Stimulated activated CD8-positive, alpha-beta memory T cell treated with anti-CD3 and anti-CD28 coated beads, Interleukin-15, amount 100 ng/mL, for 24 hours (primary cell): ENCODE measurements around the gene MCOLN3.

Experiments used
- DNase-seq: peaks from one replicate; pipeline ENCODE4 v3.0.0-alpha.2; 2020; ENCODE audit warnings: low read depth

The MCOLN3 gene, protein sequence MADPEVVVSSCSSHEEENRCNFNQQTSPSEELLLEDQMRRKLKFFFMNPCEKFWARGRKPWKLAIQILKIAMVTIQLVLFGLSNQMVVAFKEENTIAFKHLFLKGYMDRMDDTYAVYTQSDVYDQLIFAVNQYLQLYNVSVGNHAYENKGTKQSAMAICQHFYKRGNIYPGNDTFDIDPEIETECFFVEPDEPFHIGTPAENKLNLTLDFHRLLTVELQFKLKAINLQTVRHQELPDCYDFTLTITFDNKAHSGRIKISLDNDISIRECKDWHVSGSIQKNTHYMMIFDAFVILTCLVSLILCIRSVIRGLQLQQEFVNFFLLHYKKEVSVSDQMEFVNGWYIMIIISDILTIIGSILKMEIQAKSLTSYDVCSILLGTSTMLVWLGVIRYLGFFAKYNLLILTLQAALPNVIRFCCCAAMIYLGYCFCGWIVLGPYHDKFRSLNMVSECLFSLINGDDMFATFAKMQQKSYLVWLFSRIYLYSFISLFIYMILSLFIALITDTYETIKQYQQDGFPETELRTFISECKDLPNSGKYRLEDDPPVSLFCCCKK

DNA sequence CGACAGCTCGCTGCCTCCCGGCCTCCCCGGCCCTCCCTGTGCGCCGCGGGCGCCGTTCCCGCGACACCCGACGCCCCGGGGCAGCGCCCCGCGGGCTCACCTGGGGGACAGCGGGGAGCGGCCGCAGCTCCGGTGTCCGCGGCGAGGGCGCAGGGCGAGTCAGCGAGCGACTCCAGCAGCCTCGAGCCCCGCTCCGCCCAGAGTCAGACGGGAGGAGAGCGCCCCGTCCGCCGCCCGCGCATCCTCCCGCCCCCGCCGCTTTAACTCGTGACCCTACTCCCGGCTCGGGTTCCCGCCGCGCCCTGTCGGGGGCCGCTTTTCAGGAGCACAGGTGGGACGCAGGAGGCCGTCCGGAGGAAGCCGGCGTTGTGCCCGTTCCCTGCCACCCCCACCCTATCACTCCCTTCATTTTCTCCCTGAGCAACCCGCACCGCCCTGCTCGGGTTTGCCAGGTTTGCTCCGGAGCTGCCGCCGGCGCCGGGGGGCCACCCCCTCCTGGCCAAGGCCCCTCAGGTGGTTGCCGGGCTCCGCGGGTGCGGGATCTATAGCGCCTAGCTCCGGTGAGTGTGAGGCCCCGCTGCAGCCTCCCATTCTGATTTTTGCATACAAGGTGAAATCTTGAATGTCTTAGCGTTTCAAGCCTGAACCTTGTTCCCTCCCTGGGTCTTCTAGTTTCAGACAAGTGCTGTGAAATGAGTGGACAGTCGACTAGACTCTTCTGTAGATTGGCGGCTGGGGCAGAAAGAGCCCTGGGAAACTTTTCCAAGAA is at the start of gene MCOLN3:
Gene MCOLN3 (minus strand): TSS at position 205 of the 769 bp plus-strand sequence. CDS start 3,140 bp downstream, outside the sequence.
- no peak for DNase-seq

DNA sequence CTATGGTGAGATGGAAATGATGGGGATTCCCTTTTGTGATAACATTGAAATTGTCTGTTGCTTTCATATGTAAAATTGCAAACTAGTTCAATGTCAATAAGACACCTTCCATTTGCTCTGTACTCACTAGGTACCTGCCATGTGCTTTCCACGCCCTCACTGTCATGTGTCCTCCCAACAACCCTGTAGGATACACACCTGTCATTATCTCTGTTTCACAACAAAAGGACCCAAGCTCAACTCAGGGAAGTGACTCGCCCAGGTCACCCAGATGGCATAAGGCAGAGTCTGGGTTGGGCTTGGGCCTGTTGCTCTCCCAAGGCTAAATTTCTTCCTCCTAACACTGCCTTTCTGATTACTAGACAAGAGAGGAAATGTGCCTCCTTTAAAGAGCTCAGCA is 45.3 kb upstream of the MCOLN3 start:
- DNase-seq: no peak

DNA sequence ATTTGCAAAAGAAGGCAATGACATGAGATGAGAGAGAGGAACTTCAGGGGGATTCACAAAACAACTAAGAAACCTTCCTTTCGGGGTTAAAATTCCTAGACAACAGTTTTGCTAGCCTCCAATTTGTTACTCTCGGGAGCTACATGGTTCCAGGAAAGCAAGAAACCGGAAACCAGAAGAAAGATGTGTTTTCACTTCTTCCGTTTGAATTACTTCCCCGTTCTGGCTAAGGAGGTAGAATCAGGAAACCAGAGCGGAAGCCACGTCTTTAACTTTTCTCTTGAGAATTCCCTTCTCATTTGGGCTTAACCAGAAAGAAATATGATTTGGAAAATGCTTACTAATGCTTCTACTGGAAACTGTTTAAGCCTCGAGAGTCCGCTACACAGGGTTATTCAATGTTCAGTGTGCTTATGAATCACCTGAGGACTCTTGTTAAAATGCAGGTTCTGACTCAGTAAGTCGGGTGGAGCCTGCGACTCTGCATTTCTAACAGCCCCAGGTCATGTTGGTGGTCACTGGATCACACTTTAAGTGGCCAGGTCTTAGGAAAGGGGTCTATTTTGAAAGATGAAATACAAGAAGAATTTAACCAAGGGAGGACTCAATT is 43.5 kb upstream of the MCOLN3 start:
- DNase-seq: no peak

DNA sequence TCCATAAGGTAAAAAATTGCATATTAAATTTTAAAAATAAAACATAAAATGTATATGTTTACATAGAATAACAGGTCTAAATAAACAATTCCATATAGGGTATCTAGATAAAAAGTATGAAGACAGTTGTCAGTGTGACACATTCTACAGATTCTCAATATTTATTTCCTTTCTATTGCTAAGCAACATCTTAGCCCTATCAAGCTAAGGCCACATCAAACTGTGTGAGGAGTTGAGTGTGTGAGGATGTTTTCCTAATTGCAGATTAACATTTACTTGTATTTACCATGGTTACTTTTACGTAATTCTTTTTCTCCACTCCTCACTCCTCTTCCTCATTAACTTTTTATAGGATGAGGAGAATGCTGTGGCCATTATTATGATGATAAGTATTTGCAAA is 41.9 kb upstream of the MCOLN3 start:
- no peak for DNase-seq

DNA sequence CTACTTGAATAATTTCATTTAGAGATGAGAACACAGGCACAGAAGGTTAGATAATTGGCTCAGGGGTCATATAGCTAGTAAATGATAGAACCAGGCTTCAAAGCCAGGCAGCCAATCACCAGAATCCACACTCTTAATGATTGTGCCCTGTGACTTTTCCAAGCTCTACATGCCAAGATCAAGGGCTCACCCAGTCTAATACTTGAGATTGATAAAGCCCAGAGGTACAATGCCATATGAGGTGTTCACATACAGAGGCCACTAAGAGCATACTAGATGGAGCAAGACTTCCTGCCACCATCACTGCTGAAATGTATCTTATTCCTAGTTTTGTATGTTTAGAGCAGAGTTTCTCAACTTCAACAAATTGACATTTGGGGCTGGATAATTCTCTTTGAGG is 40.9 kb upstream of the MCOLN3 start:
- DNase-seq: no peak

DNA sequence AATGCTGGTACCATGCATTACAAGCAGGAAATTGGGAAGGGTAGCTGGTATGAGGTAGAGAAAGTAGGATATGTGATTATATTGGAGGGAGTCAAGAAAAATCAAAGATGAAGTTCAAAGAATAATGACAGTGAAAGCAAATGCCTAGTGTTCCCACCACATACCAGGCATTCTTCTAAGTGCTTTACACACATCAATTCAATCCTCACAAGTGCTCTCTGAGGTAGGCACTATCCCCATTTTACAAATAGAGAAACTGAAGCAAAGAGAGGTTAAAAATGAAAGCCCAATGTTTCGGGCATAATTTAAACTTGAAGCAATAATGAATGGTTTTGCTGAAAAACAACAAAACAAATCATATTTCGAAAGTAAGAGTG is 40.1 kb upstream of the MCOLN3 start:
- no peak for DNase-seq

DNA sequence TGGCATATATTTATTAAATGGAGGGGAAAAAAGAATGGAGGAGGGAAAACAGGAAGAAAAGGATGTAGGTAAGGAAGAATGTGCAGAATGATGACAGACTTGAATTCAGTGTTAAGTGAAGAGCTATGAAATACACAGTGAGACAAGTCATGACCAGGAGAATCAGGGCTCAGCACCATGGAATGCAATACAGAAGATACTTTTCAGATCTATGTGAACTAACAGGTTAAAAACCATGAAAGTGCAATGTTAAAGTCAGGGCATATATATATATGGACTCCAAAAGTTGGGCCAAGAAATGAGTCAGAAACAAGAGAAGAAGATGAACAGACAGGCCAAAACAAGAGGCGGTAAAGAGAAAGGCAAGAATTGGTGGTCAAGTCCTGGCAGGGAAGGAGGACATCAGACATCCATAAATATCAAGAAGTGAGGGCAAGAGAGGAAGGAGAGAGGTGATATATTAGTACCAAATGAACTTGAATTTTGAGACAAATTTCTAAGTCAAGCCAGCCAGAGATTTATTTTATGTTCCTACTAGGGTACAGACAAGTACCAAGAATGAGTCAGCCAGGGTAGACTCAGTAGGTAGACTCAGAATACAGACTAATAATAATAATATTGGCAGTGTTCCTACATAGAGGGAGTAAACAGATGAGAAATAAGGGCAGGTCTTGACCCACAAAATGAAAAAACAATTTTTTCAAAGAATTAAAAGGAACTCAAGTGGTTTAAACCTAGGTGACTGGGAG is 39.5 kb upstream of the MCOLN3 start:
- no peak for DNase-seq

DNA sequence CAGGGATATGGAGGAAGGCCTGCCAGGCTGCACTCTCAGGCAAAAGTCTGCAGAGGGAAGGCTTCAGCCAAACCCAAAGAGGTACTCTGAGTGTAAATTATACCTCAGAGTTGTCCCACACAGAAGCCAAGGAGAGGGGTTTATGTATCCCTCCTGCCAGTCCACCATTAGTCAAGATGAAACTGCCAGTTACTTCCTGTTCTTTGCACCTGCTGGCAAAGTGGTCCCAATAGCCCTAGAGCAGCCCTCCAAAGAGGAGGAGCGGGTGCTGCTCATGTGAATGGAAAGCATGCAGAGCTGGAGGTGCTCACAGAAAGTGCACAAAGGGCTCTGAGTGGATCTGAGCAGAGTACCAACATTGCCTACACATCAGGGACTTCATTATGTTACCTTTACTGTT is 37.1 kb upstream of the MCOLN3 start:
- no peak for DNase-seq

DNA sequence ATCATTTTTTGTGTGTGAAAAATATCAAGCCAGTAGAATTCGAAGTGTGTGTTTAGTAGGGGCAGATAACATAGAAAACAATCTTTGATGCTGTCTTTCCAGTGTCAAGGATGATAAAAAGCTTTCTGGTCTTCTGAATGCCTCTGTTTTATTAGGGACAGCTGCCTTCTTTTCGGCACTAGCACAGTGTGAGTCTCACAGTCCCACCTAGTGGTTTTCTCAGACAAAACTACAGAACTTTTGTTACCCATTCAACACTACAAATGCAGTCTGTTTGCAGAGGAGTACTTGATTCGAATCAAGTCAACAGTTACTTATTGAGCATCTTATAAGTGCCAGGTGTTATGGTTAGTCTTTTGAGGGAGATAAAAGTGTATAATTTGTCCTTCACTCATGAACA is 30.6 kb upstream of the MCOLN3 start:
- no peak for DNase-seq

DNA sequence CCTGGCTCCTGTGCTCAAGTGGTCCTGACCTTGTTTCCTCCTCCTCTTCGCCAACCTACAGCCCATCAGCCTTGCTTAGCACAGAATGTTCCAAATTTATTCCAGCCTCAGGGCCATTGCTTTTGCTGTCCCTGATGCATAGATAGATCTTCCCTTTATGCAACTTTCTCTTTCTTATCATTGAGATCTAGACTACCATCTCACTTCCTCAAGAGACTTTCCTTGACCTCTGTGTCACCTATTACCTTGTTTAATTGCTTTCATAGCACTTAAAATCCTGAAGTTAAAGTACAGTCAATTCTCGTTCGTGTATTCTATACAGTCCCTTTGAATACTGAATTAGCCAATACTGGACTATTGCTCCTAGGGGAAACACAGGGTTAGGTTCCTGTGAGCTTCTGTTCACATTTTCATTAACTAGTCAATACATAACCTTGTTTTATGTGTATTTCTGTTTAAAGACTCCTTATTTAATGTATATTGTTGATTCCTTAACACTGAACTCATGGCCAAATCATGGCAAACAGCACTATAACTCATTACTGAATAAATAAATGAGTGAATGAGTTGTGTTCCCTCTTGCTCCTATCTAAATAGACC is 26.2 kb upstream of the MCOLN3 start:
- no peak for DNase-seq

DNA sequence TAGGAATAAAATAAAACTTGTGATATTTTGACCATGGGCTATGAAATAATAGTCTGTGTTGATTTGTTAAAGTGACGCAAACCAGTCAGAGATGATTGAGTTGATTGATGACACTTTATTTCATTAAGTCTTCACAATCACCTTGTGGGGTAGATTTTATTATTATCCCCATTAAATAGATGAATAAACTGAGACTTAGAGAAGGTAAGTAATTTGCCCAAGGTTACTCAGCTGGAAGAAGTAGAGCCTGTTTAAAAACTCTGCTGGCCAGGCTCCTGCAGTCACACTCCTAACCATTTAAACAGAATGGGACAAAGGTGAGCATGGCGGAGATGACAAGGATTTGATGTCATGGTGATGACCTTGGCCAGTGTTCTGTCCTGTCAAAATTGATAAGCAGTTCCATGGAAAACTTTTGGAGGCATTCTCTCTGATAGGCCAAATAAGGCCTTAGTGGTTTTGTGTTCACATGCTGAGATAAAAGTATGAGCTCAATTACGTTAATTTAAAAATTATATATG is 22.7 kb upstream of the MCOLN3 start:
- DNase-seq: no peak

DNA sequence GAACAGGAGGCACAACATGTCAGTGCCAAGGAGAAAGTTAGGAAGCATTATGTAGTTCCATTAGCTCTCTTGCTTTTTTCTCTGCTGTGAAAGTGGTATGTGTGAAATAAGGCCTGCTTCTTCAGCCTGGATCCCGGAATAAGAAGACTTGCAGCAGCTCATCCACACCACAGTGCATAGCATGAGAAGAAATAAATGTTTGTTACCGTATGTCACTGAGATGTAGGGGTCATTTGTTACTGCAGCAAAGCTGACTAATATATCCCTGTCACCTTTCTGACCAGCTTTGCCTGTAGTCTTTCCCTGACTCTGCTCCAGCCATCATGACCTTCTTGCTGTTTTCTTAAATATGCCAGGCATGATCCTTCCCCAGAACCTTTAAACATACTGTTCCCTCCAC is 20.5 kb upstream of the MCOLN3 start:
- DNase-seq: no peak

DNA sequence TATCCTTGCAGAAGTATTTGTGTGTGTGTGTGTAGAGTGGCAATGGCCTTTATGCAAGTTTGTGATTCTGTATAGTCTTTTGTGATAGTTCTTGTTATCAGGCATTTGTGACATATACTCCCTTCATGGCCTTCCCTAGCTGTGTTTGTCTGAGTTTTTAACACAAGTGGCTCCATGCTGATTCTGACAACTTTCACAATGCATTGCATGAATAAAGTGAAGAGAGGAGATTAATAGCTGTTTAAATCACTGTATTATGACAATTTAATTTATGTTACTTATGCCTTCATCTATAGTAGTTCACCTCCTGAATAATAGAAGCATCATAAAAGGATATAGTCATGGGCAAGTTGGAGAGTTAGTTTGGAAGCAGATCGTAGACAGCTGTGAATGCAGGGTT is 17.2 kb upstream of the MCOLN3 start:
- DNase-seq: no peak

DNA sequence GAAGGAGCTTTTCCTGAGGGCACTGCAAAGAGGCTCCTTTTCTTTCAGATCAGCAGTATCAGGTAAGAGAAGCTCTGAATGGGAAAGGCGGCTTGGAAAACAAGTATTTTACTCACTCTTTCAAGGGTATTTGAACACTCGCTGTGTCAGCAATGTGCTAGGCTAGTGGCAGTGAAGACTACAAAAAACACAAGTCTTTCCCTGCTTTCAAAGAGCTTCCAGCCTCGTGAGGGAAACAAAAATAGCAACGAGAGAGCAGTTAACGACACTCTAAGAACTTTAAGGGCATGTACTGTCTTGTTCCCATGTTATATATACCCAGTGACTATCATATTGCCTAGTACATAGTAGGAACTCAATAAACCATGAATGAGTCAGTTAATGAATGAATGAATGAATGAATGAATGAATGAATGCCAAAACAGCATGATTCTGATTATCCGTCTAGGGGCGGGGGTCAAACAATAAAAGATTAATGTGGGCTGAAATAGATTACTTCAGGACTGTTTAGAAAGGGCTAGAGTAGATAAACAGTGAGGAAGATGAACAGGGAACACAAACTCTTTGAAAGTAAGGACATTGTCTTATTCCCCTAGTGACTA is 14.2 kb upstream of the MCOLN3 start:
- no peak for DNase-seq

DNA sequence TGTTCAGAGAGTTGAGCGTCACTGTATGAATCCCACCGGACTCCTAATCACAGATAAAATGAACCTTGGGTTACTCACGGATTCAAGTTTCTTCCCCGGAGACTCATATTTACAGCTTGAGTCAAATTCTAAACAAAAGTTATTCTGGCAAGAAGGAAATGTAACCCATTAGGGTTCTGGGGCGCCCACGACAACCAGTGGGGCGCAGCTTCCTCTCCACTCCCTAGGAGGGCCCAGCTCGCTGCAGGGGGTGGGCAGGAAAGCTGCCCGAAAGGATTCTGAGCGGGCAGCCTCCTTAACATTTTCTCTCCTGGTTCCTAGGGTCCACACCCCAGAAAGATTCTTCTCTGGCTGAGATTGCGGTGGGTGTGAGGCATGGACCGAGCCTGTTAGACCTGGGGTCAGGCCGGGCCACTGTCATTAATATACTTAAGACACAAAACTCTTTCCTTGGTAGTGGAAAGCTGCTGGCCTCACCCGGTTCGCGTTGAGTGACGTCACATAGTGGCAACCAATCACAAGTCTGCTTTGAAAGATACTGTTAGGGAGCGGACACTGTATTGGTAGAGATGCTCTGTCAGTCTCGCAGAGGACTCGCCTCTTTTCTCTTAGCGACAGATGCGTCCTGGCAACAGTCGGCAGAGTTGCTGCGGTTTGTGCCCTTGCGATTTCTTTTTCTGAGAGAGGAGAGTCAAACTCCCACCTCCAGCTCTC is 13.6 kb upstream of the MCOLN3 start:
- DNase-seq: peak; percentile 27

DNA sequence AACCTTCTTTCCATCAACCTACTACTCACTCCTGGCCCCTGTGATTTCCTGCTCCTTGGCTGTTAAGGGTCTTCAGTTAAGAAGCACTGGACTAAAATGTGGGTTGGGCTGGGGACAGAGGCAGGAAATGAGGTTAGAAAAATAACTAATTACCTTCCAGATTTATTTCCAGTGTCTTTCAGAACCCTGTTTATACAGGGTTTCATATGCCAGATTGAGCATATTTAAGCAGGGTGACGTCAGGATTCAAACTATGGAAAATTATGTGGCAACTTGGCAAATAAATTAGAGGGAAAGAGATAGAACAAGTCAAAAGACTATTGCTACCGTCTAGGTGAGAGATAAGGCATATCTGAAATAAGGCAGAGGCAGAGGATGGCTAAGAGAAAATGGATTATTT is 11.7 kb upstream of the MCOLN3 start:
- DNase-seq: no peak

DNA sequence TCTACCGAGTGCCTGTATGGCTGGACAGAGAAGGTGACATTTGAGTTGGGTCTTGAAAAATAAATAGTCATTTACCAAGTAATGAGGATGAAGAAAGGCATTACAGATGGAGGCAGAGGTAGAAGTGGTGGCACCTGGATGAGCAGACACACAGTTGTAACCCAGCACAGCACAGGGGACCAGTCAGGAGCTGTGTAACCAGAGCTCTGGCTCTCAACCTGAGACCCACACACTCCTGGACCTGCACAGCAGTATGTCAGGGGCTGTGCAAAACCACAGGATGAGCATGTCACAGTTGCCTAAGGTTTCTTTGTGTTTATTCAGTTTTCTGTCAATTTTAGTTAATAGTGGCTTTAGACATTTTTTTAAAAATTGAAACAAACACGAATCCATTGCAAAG is 11.3 kb upstream of the MCOLN3 start:
- DNase-seq: no peak

DNA sequence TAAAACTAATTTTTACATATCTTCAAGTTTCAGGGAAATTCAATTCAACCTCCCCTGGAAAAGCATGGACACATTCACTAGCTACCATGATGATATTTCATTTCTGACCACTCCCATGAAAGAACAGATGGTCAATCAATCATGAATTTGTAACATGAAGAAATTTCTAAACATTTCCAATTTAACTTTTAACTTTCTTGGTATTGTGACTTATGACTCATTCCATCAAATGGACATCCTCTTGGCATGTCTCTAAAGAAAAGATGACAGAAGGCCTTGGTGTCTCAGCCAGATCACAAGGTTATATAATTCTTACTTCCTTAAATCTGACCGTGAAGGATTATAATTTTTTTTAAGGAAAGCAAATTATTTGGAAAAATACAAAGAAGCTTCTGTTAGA is 10.5 kb upstream of the MCOLN3 start:
- no peak for DNase-seq

DNA sequence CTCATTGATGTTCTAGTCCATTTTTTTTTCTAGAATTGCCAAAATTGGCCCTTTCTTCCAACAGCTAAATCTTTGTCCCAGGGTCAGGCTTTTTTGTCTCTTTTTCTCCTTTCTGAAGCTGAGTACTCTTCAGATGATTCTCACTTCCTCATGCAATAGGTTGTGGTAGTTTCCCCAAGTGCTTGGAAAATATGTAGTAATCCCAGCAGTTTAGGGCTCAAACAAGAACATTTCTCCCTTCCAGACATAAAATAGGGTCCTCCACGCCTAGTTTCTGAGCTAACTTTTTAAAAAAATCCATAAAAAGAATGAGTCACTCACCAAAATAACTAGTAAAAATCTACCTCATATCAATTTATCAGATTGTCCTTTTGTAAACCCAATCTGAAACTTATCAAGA is 10.0 kb upstream of the MCOLN3 start:
- no peak for DNase-seq

DNA sequence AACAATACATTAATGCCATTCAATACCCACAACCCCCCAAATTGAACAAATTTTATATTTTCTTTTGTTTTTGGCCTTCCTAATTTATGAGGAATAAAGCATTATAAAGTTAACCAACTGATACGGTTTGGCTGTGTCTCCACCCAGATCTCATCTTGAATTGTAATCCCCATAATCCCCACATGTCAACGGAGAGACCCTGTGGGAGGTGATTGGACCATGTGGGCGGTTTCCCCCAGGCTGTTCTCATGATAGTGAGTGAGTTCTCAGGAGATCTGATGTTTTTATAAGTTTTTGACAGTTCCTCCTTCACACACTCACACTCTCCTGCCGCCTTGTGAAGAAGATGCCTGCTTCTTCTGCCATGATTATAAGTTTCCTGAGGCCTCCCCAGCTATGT is 6.4 kb upstream of the MCOLN3 start:
- DNase-seq: no peak
